Heart left ventricle (tissue), 16 donors: Measurements from ENCODE around the gene NDRG4. TPM values are rescaled to one million over a fixed set of nuclear protein-coding genes. Genes with fewer than 3 reads are reported as not detected.
A peak's percentile ranks its signal among the peaks of the same experiment; 100 is the strongest.

Experiments
- ATAC-seq, 4 donors: fragments of 200-7000 bp; cut with Tn5 transposase; one replicate each; pipeline ENCODE4 v1.9.1; 2020 to 2022; ENCODE audit warnings: moderate library complexity in 4 of 4, mild to moderate bottlenecking in 3 of 4, moderate number of reproducible peaks in 1 of 4
- DNase-seq, 5 donors: peaks; one replicate each; pipeline ENCODE4 v3.0.0-alpha.2; 2020
- H3K27ac ChIP-seq, 12 donors: fragments of 200-600 bp; sonication (generic) in 4 of 12; one replicate each; pipeline versions ENCODE4 v1.5.0 to v1.8.0; 2016 to 2022; ENCODE audit warnings: mild to moderate bottlenecking in 2 of 12
- H3K27me3 ChIP-seq, 9 donors: fragments of 200-600 bp; sonication (generic) in 2 of 9; one replicate each; pipeline versions ENCODE4 v1.5.1 to v1.8.0; 2016 to 2022; ENCODE audit warnings: mild to moderate bottlenecking in 3 of 9
- H3K36me3 ChIP-seq, 9 donors: fragments of 200-600 bp; sonication (generic) in 2 of 9; one replicate each; pipeline versions ENCODE4 v1.5.0 to v1.8.0; 2018 to 2022; ENCODE audit warnings: mild to moderate bottlenecking in 2 of 9
- H3K4me1 ChIP-seq, 12 donors: fragments of 200-600 bp; sonication (generic) in 4 of 12; one replicate each; pipeline versions ENCODE4 v1.5.0 to v1.8.0; 2016 to 2022; ENCODE audit warnings: mild to moderate bottlenecking in 3 of 12
- H3K4me3 ChIP-seq, 12 donors: fragments of 200-600 bp; sonication (generic) in 4 of 12; one replicate each; pipeline versions ENCODE4 v1.5.0 to v1.8.0; 2017 to 2022; ENCODE audit warnings: mild to moderate bottlenecking in 9 of 12, moderate library complexity in 4 of 12
- H3K9me3 ChIP-seq, 12 donors: fragments of 200-600 bp; sonication (generic) in 4 of 12; one replicate each; pipeline versions ENCODE4 v1.5.0 to v1.8.0; 2016 to 2022; ENCODE audit warnings: mild to moderate bottlenecking in 1 of 12
- CTCF ChIP-seq, 12 donors: fragments of 200-600 bp; sonication (generic) in 4 of 12; IDR thresholded peaks; one replicate each; pipeline versions ENCODE4 v1.5.0 to v1.8.0; 2018 to 2022; ENCODE audit warnings: antibody characterized with exemption in 12 of 12, mild to moderate bottlenecking in 5 of 12
- POLR2A ChIP-seq, 2 donors: fragments of 450-650 bp; IDR thresholded peaks; one replicate each; pipeline ENCODE4 v1.6.1; 2017; ENCODE audit warnings: antibody characterized with exemption in 2 of 2, mild to moderate bottlenecking in 2 of 2, moderate library complexity in 2 of 2
- WGBS, 4 donors: extraction: QIAGEN DNeasy Blood & Tissue Kit in 2 of 4; methylation state at CpG; one replicate each; pipeline versions ENCODE4 v1.1.5 to v1.1.7; 2013 to 2018; 5-methylcytosine and 5-hydroxymethylcytosine counted together
- intact Hi-C, 10 donors: fragments of 100-400 bp; cut with DNase I; formaldehyde crosslinking; loops; one replicate each; pipeline versions ENCODE4 v1.11.1 to v1.14.2; 2022
- polyA plus RNA-seq, 2 donors: library from polyadenylated mRNA; stranded (reverse); fragments of 200-250 nt; gene quantifications; one replicate each; pipeline ENCODE4 v1.2.3, GENCODE V29; 2013
- total RNA-seq, 9 donors: library from RNA; depleted of rRNA in 2 of 9; stranded (reverse); fragments of >200 nt in 2 of 9; fragmentation: NEBNext Ultra II Directional in 3 of 9; extraction: Animal tissue kit (Norgen Biotek cat#: 25700) in 3 of 9; gene quantifications; one replicate each; pipeline versions ENCODE4 v1.1.0 to v1.2.4, GENCODE V29; 2016 to 2023
- donor health status: ischemic (EF 13 %, LVEDD 7.1; RV severe dilation, severe dysfunction).
- donor health status: healthy with polysubstance abuse.
- donor health status: DM: no; HTN: yes; CAD: no.
- donor health status: DM: no; HTN: no; CAD: no.
- donor health status: ischemic (EF 25% LVEDD 6.9; RV normal size, moderate dysfunction).
- donor health status: ischemic (EF 25% LVEDD 5.7; RV mildly dilated, moderate dysfunction).
- donor health status: healthy.
- donor health status: DM: yes; HTN: yes; CAD: no.
- donor health status: ischemic (EF 35%, LVEDD 5.7; RV mildly dilated, moderate dysfunction).
- donor health status: nonischemic (EF 11% LVEDD 7.7; RV severe dilation, severe dysfunction).
- donor health status: DM: yes; HTN: yes; CAD: no.
- donor health status: PGD.
- donor health status: ischemic (EF 29% LVEDD 5.4; RV normal size, mild dysfunction).
- donor health status: nonischemic (EF 23%, LVEDD 6.1; RV moderate dilation, normal function).

The NDRG4 gene
- total and polyA plus RNA-seq, 11 donors = 294 to 1,429 (median 742) TPM

GRCh38 chr16:58455750-58456149 lies 44.2 kb upstream of the NDRG4 start:
- no peak for DNase-seq
- intact Hi-C loops = no loop called here
- Histone ChIP-seq H3K27me3 (no peaks in the 10 kb centered on the region), H3K36me3 (no peaks in the 10 kb centered on the region), H3K27ac (peak overlapping the region in 2 of 12 donors; percentile 29 to 57), H3K4me3 (no peak overlapping the region), H3K4me1 (peaks cover 0 to 32% (median 6%) of the 10 kb centered on the region in 12 donors), H3K9me3 (no peaks in the 10 kb centered on the region)
- no peak for TF ChIP-seq POLR2A (IDR thresholded peaks at IDR 0.05)
- no peak for TF ChIP-seq CTCF (IDR thresholded peaks at IDR 0.05)
- WGBS, 4 donors = 63 to 80% (median 69%) methylated on average over 2 of the region's 2 CpGs
- peak in 2 of 4 donors; percentile 8 to 19 for ATAC-seq

- TF ChIP-seq CTCF (IDR thresholded peaks at IDR 0.05) (no peak), POLR2A (IDR thresholded peaks at IDR 0.05) (no peak)
- ATAC-seq (peak in 2 of 4 donors; percentile 29 to 34), DNase-seq (no peak)
- H3K9me3 ChIP-seq = no peaks in the 10 kb centered on the region
- peaks cover 0 to 27% (median 5%) of the 10 kb centered on the region in 12 donors for H3K4me1 ChIP-seq
- 20 to 23% (median 21%) methylated on average over 3 of the region's 3 CpGs for WGBS, 4 donors
- no peak overlapping the region for H3K4me3 ChIP-seq
- H3K27ac ChIP-seq = peak overlapping the region in 2 of 12 donors; percentile 29 to 57
- intact Hi-C loops = no loop called here
- H3K27me3 ChIP-seq = no peaks in the 10 kb centered on the region
- H3K36me3 ChIP-seq = no peaks in the 10 kb centered on the region
Measured at GRCh38 chr16:58456193-58456592, 43.8 kb upstream of the NDRG4 start.

- ATAC-seq (no peak), DNase-seq (no peak)
- Histone ChIP-seq H3K27ac (peak overlapping the region in 8 of 12 donors; percentile 32 to 99 (median 86)), H3K4me3 (no peak overlapping the region), H3K4me1 (peaks cover 0 to 31% (median 9%) of the 10 kb centered on the region in 12 donors), H3K9me3 (no peaks in the 10 kb centered on the region), H3K36me3 (no peaks in the 10 kb centered on the region), H3K27me3 (peaks cover 0 to 23% (median 0%) of the 10 kb centered on the region in 9 donors)
- 84 to 92% (median 88%) methylated on average over 10 of the region's 10 CpGs for WGBS, 4 donors
- intact Hi-C loops = no loop called here
- TF ChIP-seq POLR2A (IDR thresholded peaks at IDR 0.05) = no peak
- no peak for TF ChIP-seq CTCF (IDR thresholded peaks at IDR 0.05)
Measured at GRCh38 chr16:58458606-58459343, 41.2 kb upstream of the NDRG4 start.

GRCh38 chr16:58459344-58460218 lies 40.4 kb upstream of the NDRG4 start:
- 79 to 87% (median 81%) methylated on average over 9 of the region's 9 CpGs for WGBS, 4 donors
- peak in 2 of 4 donors; percentile 22 to 36 for ATAC-seq
- no peaks in the 10 kb centered on the region for H3K9me3 ChIP-seq
- TF ChIP-seq CTCF (IDR thresholded peaks at IDR 0.05) (no peak), POLR2A (IDR thresholded peaks at IDR 0.05) (no peak)
- H3K27ac ChIP-seq = peak overlapping the region in 10 of 12 donors; percentile 32 to 99 (median 78)
- H3K4me3 ChIP-seq = no peak overlapping the region
- peaks cover 0 to 31% (median 0%) of the 10 kb centered on the region in 9 donors for H3K27me3 ChIP-seq
- peak in 2 of 5 donors; percentile 33 to 72 for DNase-seq
- intact Hi-C loops = loop anchor here in 2 of 10 donors (5.0 kb wide), 2 partner anchors 32 to 42 kb away; no protein-coding TSS in a partner anchor
- H3K4me1 ChIP-seq = peaks cover 0 to 38% (median 11%) of the 10 kb centered on the region in 12 donors
- no peaks in the 10 kb centered on the region for H3K36me3 ChIP-seq
